GM21737 (cell line): Measurements from ENCODE around the gene PCDHAC1.

Experiments used
- ATAC-seq: cut with Tn5 transposase; IDR thresholded peaks from one replicate; pipeline ENCODE4 v1.9.1; 2021; ENCODE audit warnings: mild to moderate bottlenecking, moderate library complexity; ENCODE audit not compliant: unreplicated experiment

PCDHAC1 gene

DNA sequence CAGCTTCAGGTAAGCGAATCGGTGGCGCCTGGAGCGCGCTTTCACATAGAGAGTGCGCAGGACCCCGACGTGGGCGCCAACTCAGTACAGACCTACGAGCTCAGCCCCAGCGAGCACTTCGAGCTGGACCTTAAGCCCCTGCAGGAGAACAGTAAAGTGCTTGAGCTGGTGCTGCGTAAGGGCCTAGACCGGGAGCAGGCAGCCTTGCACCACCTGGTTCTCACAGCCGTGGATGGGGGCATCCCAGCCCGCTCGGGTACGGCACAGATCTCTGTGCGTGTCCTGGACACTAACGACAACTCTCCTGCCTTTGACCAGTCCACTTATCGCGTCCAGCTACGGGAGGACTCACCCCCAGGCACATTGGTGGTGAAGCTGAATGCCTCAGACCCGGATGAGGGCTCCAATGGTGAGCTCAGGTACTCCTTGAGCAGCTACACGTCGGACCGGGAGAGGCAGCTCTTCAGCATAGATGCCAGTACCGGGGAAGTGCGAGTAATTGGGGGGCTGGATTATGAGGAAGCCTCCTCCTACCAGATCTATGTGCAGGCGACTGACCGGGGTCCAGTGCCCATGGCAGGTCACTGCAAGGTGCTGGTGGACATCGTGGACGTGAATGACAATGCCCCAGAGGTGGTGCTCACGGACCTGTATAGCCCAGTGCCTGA is 41.3 kb downstream of the PCDHAC1 start:
- no peak for ATAC-seq

DNA sequence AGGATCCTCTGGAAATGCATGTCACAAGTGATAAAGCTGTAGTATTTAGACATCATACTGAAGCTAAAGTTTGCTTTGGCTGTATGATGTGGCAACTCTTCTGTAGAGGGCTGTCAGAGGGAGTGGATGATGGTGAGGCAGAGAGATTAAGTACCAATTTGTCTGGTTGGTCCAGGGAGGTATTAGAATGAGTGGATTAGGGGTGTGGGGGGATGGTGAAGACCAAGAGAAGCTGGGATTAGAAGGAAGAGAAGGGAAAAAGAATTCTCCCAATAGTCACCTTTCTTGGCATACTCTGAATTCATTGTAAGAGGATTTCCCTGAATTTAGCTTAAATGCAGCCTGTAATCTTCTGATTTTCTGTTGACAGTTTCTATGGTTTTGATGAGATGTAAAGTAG is 43.8 kb downstream of the PCDHAC1 start:
- no peak for ATAC-seq

DNA sequence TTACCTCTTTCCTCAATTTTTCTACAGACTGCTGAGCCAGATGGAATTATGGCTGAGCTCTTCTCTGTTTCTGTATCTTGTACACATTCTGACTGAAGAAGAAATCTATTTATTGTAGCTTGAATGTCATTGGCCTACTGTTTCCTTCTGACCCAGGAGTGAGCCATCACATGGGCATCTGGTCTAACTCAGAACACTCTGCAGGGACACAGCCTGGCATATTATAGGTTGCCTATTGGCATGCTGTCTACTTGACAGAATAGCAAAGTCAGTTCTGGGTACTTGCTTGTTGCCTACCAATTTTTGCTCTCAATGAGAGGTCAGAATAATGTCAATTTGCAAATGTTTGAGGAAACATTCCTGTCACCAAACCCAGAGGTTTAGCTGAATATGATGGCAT is 47.5 kb downstream of the PCDHAC1 start:
- ATAC-seq: no peak

DNA sequence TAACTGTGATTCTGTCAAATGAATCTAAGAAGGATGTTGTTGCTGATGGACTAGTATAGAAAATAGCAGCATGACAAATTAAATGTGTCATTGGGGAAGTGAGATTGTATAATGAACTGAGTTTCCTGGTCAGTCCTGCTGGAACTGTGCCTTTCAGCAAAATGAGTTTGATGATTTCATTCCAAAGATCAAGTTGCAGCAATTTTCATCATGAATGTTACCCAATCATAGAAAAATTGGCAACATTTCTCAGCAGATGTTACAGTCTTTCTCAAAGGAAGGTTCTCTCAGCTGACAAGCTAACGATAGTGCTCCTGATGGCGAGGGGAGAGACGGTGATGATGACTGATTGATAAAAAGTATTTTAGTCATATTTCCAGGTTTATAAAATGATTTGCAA is 50.9 kb downstream of the PCDHAC1 start:
- ATAC-seq: no peak

DNA sequence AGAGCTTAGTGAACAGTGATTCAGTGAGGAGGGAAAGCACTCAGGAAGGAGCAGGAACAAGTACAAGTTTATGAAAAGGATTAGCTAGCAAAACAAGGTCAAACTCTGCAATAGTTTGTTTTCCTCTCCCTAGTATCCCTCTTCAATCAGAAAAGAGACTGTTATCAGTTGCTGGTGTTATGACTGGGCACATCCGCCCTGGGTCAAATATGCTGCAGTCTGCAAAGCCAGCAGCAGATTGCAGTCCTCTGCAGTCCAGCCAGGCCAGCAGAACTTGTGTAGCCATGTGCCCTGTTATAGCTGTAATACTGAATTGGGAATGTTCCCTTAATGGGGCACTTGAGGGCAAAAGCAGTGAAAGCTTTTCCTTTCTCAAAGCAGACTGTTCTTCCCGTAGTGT is 52.2 kb downstream of the PCDHAC1 start:
- no peak for ATAC-seq

DNA sequence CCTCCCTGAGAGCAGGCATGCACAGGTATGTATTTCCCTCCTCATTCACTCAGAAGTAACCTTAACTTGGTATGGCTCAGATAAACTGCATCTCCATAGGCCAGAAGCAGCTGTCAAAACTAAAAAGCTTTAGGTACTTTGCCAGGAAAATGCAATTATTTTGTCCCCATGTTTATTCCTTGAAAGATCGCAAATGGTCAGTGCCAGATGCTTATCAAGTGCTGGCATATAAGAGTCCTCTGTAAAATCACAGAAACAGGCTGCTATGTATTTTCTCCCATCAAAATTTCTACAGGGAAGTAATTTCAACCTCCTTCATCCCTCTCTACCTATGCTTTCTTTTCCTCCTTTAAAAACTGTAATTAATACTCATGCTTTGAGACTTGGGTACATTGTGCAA is 52.9 kb downstream of the PCDHAC1 start:
- ATAC-seq: no peak
